Activated CD8-positive, alpha-beta memory T cell treated with anti-CD3 and anti-CD28 coated beads for 24 hours (primary cell): ENCODE measurements around the gene CCDC61.

Experiments used
- DNase-seq: peaks from one replicate; pipeline ENCODE4 v3.0.0-alpha.2; 2020

The CCDC61 gene

DNA sequence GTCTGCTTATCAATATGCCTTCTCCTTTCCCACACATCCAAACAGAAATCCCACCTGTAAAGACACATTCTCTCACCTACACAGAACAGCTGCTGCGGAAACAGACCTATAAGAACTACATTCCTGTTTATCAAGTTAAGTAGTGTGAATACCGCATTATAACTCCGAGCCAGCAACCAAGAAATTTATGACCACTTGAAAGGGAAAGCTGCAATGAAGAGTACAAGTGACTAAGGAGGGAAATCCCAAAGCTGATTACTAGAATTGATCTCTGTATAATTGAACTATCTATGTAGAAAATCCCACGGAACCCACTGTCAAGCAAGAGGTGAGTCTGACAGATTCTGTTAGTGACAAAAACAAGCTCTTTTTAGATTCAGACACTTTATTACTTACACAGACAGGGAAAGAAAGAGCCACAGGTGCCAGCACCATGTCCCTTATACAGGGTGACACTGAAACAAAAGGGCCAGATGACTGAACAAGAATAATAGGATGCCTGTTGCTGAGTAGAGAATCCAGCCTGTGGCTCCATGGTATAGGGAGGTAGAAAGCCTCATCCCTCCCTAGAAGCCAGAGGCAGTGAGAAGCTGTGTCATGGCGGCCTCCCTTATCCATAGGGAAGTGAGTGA is 47.1 kb downstream of the CCDC61 start:
- no peak for DNase-seq

DNA sequence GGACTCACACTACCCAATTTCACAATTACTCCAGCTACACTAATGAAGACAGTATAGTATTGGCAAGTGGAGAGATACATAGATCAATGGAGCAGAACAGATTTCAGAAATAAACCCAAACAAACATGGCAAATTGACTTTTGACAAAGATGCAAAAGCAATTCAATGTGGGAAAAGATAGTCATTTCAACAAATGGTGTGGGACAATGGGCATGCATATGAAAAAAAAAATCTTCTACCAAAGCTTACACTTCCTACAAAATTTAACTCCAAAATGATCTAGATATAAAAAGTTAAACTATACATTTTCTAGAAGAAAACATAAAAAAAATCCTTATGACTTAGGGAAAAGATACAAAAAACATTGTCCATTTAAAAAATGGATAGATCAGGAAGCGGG is 48.3 kb downstream of the CCDC61 start:
- DNase-seq: no peak

DNA sequence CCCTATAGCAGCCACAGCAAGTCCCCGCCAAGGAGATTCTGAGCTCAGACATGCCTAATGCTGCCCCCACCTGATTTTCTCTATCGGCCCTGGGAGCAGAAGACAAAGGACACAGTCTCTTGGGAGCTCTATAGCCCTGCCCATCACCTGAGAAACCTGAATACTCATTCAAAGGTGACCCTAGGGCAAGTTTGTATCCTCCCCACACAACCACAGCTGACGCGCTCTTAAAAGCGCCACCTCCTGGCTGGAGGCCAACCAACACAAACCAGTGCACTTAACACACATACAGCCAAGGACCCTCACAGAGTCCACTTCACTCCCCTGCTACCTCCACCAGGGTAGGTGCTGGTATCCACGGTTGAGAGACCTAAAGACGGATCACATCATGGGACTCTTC is 54.3 kb downstream of the CCDC61 start:
- no peak for DNase-seq

DNA sequence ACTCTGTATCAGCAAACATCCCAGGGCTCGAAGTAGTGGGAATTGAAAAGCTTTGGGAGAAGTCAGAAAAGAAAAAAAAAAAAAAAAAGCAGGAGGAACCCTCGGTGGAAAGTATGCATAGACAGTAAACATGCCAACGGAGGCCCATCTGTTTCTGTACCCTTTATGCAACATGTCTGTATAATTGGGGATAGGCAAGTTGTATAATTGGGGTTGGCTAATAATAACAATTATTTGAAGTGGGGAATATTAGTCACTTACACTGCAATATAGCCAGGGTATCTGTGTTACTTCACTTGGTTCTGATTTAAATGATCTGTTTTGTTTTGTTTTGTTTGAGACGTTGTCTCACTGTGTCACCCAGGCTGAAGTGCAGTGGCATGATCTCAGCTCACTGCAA is 57.6 kb downstream of the CCDC61 start:
- no peak for DNase-seq

DNA sequence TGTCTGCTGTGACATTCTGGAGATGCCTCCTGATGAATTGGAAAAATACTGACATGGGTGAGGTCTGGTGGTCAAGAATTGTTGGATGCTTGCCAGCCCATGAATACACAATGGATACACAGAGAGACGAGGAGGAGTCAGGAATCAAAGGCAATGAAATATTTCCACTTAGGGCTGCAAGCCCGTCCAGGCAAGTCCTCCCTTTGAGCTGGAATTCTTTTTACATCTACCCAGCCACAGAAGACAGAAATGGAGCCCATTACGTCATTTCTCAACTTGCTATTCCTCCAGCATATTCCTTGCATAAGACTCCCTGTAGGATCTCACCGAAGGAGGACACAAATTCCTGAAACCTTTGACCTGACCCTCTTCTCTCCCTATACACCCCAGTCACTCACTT is 61.3 kb downstream of the CCDC61 start:
- no peak for DNase-seq

DNA sequence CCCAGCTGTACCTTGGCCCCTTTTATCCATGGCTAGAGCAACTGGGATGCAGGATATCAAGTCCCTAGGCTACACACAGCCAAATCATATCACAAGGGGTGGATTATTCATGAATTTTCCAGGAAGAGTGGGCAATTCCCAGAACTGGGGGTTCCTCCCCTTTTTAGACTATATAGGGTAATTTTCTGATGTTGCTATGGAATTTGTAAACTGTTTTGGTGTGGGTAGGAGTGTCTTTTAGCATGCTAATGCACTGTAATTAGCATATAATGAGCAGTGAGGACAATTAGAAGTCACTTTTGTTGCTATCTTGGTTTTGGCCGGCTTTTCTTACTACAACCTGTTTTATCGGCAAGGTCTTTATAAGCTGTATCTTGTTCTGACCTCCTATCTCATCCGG is 63.5 kb downstream of the CCDC61 start:
- no peak for DNase-seq

DNA sequence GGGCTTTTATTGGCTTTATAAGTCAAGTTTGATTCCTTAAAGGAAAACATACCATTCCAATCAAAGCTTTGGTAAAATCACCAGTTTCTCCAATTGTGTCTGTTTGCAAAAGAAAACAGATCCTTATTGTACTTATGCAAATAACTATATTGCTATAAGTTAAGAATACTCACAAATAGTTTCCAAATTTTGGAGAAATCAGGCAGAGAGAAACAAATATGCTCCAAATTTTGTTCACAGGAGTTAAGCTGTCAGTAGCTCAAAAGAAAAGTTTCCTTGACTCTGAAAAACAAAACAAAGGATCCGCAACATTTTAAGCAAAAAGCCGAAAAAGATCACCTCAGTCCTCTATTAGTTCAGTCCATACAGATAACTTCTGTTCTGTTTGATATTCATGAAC is 64.7 kb downstream of the CCDC61 start:
- DNase-seq: no peak

DNA sequence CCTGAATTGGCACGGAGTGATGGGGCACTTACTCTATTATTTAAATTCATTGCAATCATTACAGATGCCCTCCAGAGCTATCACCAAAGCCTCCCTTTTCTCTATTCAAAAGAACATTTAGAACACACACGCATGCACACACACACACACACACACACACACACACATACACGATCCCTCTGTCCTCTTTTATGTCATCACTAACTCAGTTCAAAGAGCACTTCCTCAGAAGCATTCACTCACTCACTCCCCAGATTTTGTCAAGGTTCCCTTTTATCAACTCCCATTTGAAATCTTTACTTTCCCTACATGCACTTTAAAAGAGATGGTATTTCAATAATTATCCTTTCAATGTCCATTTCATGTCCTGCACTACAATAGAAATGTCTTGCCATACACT is 67.9 kb downstream of the CCDC61 start:
- DNase-seq: no peak

DNA sequence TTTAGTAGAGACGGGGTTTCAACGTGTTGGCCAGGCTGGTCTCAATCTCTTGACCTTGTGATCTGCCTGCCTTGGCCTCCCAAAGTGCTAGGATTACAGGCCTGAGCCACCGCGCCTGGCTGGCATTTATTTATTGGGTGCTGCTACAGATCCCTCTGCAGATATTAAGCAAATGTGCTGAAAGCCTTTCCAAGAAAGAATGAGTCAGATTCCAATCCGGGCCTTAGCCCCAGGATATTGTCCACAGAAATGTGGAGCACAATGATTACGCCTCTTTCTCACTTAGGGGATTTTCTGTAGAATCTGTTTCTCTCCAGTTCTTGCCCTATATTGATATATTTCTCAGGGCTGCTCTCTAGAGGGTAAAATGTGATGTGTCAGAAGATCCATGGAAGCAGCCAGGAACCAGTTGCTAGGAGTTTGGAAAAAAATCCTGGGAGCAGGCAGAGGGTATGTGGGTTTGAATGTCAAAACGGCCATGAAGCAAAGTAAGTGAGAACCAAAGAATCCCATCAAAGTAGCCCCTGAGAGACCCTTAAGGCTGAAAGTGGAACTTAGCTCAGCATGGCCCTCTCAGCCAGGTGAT is 70.3 kb downstream of the CCDC61 start:
- no peak for DNase-seq

DNA sequence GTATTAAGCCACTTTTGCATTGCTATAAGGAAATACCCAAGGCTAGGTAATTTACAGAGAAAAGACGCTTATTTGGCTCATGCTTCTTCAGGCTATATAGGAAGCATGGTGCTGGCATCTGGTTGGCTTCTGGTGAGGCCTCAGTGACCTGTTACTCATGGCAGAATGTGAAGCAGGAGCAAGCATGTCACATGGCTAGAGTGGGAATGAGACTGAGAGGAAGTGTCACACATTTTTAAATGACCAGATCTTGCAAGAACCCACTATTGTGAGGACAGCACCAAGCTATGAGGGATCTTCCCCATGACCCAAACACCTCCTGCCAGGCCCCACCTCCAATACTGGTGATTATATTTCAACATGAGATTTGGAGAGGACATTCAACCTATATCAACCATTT is 71.2 kb downstream of the CCDC61 start:
- no peak for DNase-seq

DNA sequence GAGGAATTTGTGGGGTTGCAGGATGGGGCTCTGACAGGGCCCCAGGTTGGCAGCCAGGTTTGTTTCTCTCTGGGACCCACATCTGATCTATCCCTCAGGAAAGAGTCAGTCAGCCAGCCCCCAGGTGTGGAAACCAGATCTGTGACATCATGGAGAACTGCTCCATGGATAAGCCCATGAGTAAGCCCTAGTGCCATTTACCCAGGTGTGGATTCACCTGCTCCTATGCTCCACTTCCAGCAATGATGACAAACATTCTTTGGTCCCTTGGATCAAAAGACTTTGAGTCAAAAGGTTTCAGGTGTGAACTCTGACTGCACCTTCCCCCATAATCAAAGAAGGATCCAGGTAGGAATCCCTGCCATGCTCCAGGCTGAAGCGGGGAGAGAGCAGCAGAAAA is 72.4 kb downstream of the CCDC61 start:
- DNase-seq: no peak
